ENCODE results near the gene PNMA1.
A peak's percentile ranks its signal among the peaks of the same experiment; 100 is the strongest.

The PNMA1 gene

GRCh38 chr14:73684627-73685026 is 29.6 kb downstream of the PNMA1 start:
- no peak overlapping the region for H3K18ac ChIP-seq (ENCODE audit: low read length)
- H3K79me2 ChIP-seq (ENCODE audit: control insufficient read depth, insufficient read depth, low read length, poor library complexity): no peaks in the 10 kb centered on the region
- no peaks in the 10 kb centered on the region for H3K36me3 ChIP-seq (ENCODE audit: control insufficient read depth in 1 of 2, insufficient read depth in 2 of 2, low read length in 2 of 2)
- WGBS (ENCODE audit: extremely low coverage, insufficient coverage, insufficient read length): no CpG with 5 or more reads among the region's 5 CpGs
- no peaks in the 10 kb centered on the region for H3K4me1 ChIP-seq (ENCODE audit: control insufficient read depth in 1 of 2, insufficient read depth in 2 of 2, low read length in 2 of 2)
- H3K4me2 ChIP-seq (ENCODE audit: low read length): no peak overlapping the region
- H2AK5ac ChIP-seq (ENCODE audit: low read length): no peak overlapping the region
- H4K91ac ChIP-seq (ENCODE audit: low read depth, low read length): no peak overlapping the region
- no peak overlapping the region for H3K23ac ChIP-seq (ENCODE audit: low read length)
- no peaks in the 10 kb centered on the region for H3K9me3 ChIP-seq (ENCODE audit: insufficient read depth, low read depth, low read length)
- no peak overlapping the region for H3K9ac ChIP-seq (ENCODE audit: low read length)
- H3K4ac ChIP-seq (ENCODE audit: low read depth, low read length): no peak overlapping the region
- no peak overlapping the region for H4K8ac ChIP-seq (ENCODE audit: low read depth, low read length)
- no peak overlapping the region for H2BK12ac ChIP-seq (ENCODE audit: low read length)
- H4K12ac ChIP-seq (ENCODE audit: low read depth, low read length): no peak overlapping the region
- H3K4me3 ChIP-seq (ENCODE audit: low read depth, low read length): no peak overlapping the region
- no peak overlapping the region for H2BK120ac ChIP-seq (ENCODE audit: insufficient read depth, low read length, poor library complexity)
- H3K27me3 ChIP-seq (ENCODE audit: insufficient read depth, low read length): no peaks in the 10 kb centered on the region
- no peak overlapping the region for H2BK5ac ChIP-seq (ENCODE audit: low read depth, low read length, poor library complexity)
- no peak for DNase-seq
- H3K79me1 ChIP-seq (ENCODE audit: low read length): no peaks in the 10 kb centered on the region
- H3K14ac ChIP-seq (ENCODE audit: low read length): no peak overlapping the region
- no peak overlapping the region for H2AFZ ChIP-seq (ENCODE audit: insufficient read depth, low read length, poor library complexity)
- no peak overlapping the region for H3K27ac ChIP-seq (ENCODE audit: low read depth, low read length)

GRCh38 chr14:73680821-73681220 is 33.4 kb downstream of the PNMA1 start:
- no peak overlapping the region for H3K27ac ChIP-seq (ENCODE audit: low read depth, low read length)
- no peak overlapping the region for H3K18ac ChIP-seq (ENCODE audit: low read length)
- no peak overlapping the region for H3K4ac ChIP-seq (ENCODE audit: low read depth, low read length)
- no peaks in the 10 kb centered on the region for H3K9me3 ChIP-seq (ENCODE audit: insufficient read depth, low read depth, low read length)
- no peak overlapping the region for H2BK12ac ChIP-seq (ENCODE audit: low read length)
- no peak overlapping the region for H4K91ac ChIP-seq (ENCODE audit: low read depth, low read length)
- peaks cover 0 to 2% of the 10 kb centered on the region in 2 experiments for H3K36me3 ChIP-seq (ENCODE audit: control insufficient read depth in 1 of 2, insufficient read depth in 2 of 2, low read length in 2 of 2)
- no peaks in the 10 kb centered on the region for H3K79me2 ChIP-seq (ENCODE audit: control insufficient read depth, insufficient read depth, low read length, poor library complexity)
- no peaks in the 10 kb centered on the region for H3K79me1 ChIP-seq (ENCODE audit: low read length)
- no peak overlapping the region for H3K4me3 ChIP-seq (ENCODE audit: low read depth, low read length)
- H4K12ac ChIP-seq (ENCODE audit: low read depth, low read length): no peak overlapping the region
- WGBS (ENCODE audit: extremely low coverage, insufficient coverage, insufficient read length): no CpG with 5 or more reads among the region's 5 CpGs
- no peak overlapping the region for H3K14ac ChIP-seq (ENCODE audit: low read length)
- H2BK5ac ChIP-seq (ENCODE audit: low read depth, low read length, poor library complexity): no peak overlapping the region
- no peak overlapping the region for H4K8ac ChIP-seq (ENCODE audit: low read depth, low read length)
- no peak overlapping the region for H3K9ac ChIP-seq (ENCODE audit: low read length)
- H2AK5ac ChIP-seq (ENCODE audit: low read length): no peak overlapping the region
- DNase-seq: peak in 1 of 2 donors; percentile 18
- no peak overlapping the region for H3K4me2 ChIP-seq (ENCODE audit: low read length)
- H2AFZ ChIP-seq (ENCODE audit: insufficient read depth, low read length, poor library complexity): no peak overlapping the region
- H3K23ac ChIP-seq (ENCODE audit: low read length): no peak overlapping the region
- no peaks in the 10 kb centered on the region for H3K27me3 ChIP-seq (ENCODE audit: insufficient read depth, low read length)
- no peaks in the 10 kb centered on the region for H3K4me1 ChIP-seq (ENCODE audit: control insufficient read depth in 1 of 2, insufficient read depth in 2 of 2, low read length in 2 of 2)
- H2BK120ac ChIP-seq (ENCODE audit: insufficient read depth, low read length, poor library complexity): no peak overlapping the region

- Histone ChIP-seq H2AFZ (ENCODE audit: insufficient read depth, low read length, poor library complexity) (no peak overlapping the region), H2AK5ac (ENCODE audit: low read length) (no peak overlapping the region)
- no CpG with 5 or more reads among the region's 4 CpGs for WGBS (ENCODE audit: extremely low coverage, insufficient coverage, insufficient read length)
These were observed 35.5 kb downstream of the PNMA1 start for GRCh38 chr14:73678698-73679097.

GRCh38 chr14:73674986-73675385 is 39.2 kb downstream of the PNMA1 start:
- no CpG with 5 or more reads among the region's 3 CpGs for WGBS (ENCODE audit: extremely low coverage, insufficient coverage, insufficient read length)
- Histone ChIP-seq H3K27ac (ENCODE audit: low read depth, low read length) (no peak overlapping the region), H3K9ac (ENCODE audit: low read length) (no peak overlapping the region), H2AFZ (ENCODE audit: insufficient read depth, low read length, poor library complexity) (no peak overlapping the region), H4K91ac (ENCODE audit: low read depth, low read length) (no peak overlapping the region), H3K79me1 (ENCODE audit: low read length) (no peaks in the 10 kb centered on the region), H2AK5ac (ENCODE audit: low read length) (no peak overlapping the region), H4K8ac (ENCODE audit: low read depth, low read length) (no peak overlapping the region), H3K79me2 (ENCODE audit: control insufficient read depth, insufficient read depth, low read length, poor library complexity) (no peaks in the 10 kb centered on the region), H3K27me3 (ENCODE audit: insufficient read depth, low read length) (no peaks in the 10 kb centered on the region), H3K18ac (ENCODE audit: low read length) (no peak overlapping the region), H3K23ac (ENCODE audit: low read length) (no peak overlapping the region), H3K4me3 (ENCODE audit: low read depth, low read length) (no peak overlapping the region), H2BK120ac (ENCODE audit: insufficient read depth, low read length, poor library complexity) (no peak overlapping the region), H2BK5ac (ENCODE audit: low read depth, low read length, poor library complexity) (no peak overlapping the region), H3K4me2 (ENCODE audit: low read length) (no peak overlapping the region), H3K9me3 (ENCODE audit: insufficient read depth, low read depth, low read length) (no peaks in the 10 kb centered on the region), H3K14ac (ENCODE audit: low read length) (no peak overlapping the region), H3K4me1 (ENCODE audit: control insufficient read depth in 1 of 2, insufficient read depth in 2 of 2, low read length in 2 of 2) (no peaks in the 10 kb centered on the region), H3K36me3 (ENCODE audit: control insufficient read depth in 1 of 2, insufficient read depth in 2 of 2, low read length in 2 of 2) (peaks cover 0 to 2% of the 10 kb centered on the region in 2 experiments), H4K12ac (ENCODE audit: low read depth, low read length) (no peak overlapping the region), H2BK12ac (ENCODE audit: low read length) (no peak overlapping the region), H3K4ac (ENCODE audit: low read depth, low read length) (no peak overlapping the region)
- no peak for DNase-seq

More at GRCh38 chr14:73678698-73679097, 35.5 kb downstream of the PNMA1 start:
- Histone ChIP-seq H2BK12ac (ENCODE audit: low read length) (no peak overlapping the region), H3K4me2 (ENCODE audit: low read length) (no peak overlapping the region), H4K91ac (ENCODE audit: low read depth, low read length) (no peak overlapping the region), H3K79me1 (ENCODE audit: low read length) (no peaks in the 10 kb centered on the region), H3K9me3 (ENCODE audit: insufficient read depth, low read depth, low read length) (no peaks in the 10 kb centered on the region), H2BK5ac (ENCODE audit: low read depth, low read length, poor library complexity) (no peak overlapping the region), H3K4me1 (ENCODE audit: control insufficient read depth in 1 of 2, insufficient read depth in 2 of 2, low read length in 2 of 2) (no peaks in the 10 kb centered on the region), H3K4me3 (ENCODE audit: low read depth, low read length) (no peak overlapping the region), H3K14ac (ENCODE audit: low read length) (no peak overlapping the region), H4K8ac (ENCODE audit: low read depth, low read length) (no peak overlapping the region), H3K4ac (ENCODE audit: low read depth, low read length) (no peak overlapping the region), H2BK120ac (ENCODE audit: insufficient read depth, low read length, poor library complexity) (no peak overlapping the region), H3K27ac (ENCODE audit: low read depth, low read length) (no peak overlapping the region), H4K12ac (ENCODE audit: low read depth, low read length) (no peak overlapping the region), H3K27me3 (ENCODE audit: insufficient read depth, low read length) (no peaks in the 10 kb centered on the region), H3K79me2 (ENCODE audit: control insufficient read depth, insufficient read depth, low read length, poor library complexity) (no peaks in the 10 kb centered on the region), H3K9ac (ENCODE audit: low read length) (no peak overlapping the region), H3K36me3 (ENCODE audit: control insufficient read depth in 1 of 2, insufficient read depth in 2 of 2, low read length in 2 of 2) (peaks cover 0 to 2% of the 10 kb centered on the region in 2 experiments), H3K23ac (ENCODE audit: low read length) (no peak overlapping the region), H3K18ac (ENCODE audit: low read length) (no peak overlapping the region)
- no peak for DNase-seq
